GM19395 (cell line): ENCODE data around the gene NR1D2.
"Not testable (repeated sequence)": the region's sequence is repeated elsewhere in the genome, so short reads cannot be mapped to it uniquely, and the experiment has no call there.

Source experiments
- ATAC-seq: cut with Tn5 transposase; IDR thresholded peaks from one replicate; pipeline ENCODE4 v1.9.1; 2021; ENCODE audit warnings: mild to moderate bottlenecking, moderate library complexity; ENCODE audit not compliant: unreplicated experiment

NR1D2 gene

GRCh38 chr3:23944861-23945662 is at the start of gene NR1D2:
Gene NR1D2, plus strand, starts transcription at chr3:23945286. Its CDS starts 293 bp downstream, at chr3:23945579.
- ATAC-seq: peak; percentile 52

- ATAC-seq: no peak
Observed at GRCh38 chr3:23900744-23901143, 44.3 kb upstream of the NR1D2 start.

- ATAC-seq: no peak
Observed at GRCh38 chr3:23904545-23904944, 40.5 kb upstream of the NR1D2 start.

DNA sequence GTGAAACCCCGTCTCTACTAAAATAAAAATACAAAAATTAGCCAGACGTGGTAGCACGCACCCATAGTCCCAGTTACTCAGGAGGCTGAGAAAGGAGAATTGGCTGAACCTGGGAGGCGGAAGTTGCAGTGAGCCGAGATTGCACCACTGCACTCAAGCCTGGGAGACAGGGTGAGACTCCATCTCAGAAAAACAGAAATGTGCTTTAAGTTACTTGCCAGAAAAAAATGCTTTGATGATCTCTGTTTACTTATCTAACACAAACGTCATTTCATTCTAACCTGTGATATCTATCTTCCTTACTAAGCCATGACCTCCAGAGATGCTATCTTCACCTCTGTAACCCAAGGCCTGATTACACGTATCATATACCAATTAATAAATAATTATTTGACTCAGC is 35.7 kb upstream of the NR1D2 start:
- ATAC-seq: no peak

- ATAC-seq: no peak
Observed at GRCh38 chr3:23911397-23911796, 33.7 kb upstream of the NR1D2 start.

DNA sequence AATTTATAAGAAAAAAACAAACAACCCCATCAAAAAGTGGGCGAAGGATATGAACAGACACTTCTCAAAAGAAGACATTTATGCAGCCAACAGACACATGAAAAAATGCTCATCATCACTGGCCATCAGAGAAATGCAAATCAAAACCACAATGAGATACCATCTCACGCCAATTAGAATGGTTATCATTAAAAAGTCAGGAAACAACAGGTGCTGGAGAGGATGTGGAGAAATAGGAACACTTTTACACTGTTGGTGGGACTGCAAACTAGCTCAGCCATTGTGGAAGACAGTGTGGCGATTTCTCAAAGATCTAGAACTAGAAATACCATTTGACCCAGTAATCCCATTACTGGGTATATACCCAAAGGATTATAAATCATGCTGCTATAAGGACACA is 32.8 kb upstream of the NR1D2 start:
- not testable (repeated sequence) for ATAC-seq

DNA sequence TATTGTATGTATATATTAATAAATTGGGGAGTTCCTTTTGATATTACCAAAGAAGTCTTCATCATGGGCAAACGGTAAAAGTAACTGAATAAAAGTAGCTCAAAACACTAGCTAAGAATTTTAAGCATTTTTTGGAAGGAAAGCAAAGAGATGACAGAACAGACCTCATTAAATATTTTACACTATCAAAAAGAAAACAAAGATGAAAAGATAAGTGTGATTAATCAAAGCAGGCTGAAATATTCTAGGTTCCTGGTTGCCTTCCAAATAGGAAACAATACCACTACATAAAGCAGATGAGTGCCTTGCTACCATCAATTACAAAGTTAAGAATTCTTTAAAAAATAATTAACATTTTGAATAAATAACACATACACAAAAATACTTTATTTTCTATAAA is 31.9 kb upstream of the NR1D2 start:
- ATAC-seq: no peak

DNA sequence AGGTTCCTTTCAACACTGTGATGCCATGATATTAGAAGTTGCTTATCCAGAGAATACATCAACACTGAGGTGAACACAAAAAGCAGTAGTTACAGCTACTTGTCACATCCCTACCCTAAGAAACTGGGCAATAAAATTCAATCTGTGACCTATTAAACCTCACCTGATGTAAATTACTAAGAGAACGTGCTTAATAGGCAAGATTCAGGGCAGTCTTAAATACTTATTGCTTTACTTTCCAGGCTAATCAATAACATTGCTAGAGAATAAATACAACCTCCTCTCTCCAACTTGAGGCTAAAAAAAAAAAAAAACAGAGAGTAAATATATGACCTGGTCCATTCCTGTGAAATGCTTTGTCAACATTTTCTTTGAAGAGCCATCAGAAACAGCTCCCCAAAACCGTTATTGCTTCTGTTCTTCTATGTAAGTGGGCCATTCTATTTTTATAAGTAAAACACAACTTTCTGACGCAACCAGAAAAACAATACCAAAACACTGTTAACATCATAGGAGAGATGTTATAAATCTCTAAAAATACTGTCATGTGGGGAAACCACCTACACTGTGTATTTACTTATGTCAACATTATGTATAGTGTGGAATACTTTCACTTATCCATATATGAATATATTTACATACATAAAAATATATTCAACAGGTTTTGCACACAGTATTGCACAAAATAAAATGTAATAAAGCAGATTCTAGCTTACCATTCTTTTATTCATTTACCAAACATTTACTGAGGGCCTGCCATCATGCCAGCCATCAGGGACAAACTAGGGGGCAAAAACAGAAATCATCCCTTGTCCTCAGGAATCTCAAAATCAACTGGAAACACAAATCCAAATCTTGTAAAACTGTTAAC is 31.0 kb upstream of the NR1D2 start:
- no peak for ATAC-seq

- ATAC-seq: no peak
Observed at GRCh38 chr3:23915537-23916108, 29.5 kb upstream of the NR1D2 start.

DNA sequence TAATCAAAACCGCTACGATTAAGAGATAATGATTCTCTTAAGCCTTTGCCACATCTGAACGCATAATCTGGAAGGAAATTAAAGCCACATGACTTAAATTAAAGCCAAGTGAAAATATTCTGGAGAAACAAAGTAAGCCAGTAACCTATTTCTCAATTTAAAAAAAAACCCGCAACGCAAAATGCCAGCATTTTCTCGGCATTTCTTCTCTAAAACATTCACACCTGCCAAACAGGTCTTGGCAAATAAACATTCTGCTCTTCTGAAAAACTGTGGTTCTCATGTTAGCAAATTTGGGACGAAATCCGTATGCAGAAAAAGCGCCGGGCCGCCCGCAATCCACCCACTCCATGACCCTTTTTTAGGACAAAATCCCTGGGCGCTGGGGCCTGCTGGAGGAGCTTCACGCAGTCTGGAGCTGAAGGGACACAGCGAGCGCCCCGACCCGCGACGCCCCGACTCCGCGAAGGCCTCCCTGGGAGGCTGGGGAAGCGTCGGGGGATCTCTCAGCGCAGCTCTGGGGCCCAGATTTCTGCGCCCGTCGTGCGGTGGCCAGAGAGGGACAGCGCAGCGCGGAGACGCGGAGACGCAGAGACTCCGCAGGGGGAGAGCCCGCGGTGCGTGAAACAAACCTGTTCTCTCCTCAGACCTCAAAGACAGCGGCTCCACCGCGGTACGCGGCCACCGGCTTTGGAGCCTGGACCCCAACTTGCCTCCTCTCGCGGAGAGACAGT is 28.8 kb upstream of the NR1D2 start:
- ATAC-seq: peak; percentile 50

- ATAC-seq: peak; percentile 91
Observed at GRCh38 chr3:23916886-23917678, 28.0 kb upstream of the NR1D2 start, which contains the start of the genes NKIRAS1 and RPL15. Gene NKIRAS1, minus strand, starts transcription at chr3:23916990. Its CDS starts 6,086 bp downstream, at chr3:23910904. Gene RPL15, plus strand, starts transcription at chr3:23917132. Its CDS starts 728 bp downstream, at chr3:23917860.

DNA sequence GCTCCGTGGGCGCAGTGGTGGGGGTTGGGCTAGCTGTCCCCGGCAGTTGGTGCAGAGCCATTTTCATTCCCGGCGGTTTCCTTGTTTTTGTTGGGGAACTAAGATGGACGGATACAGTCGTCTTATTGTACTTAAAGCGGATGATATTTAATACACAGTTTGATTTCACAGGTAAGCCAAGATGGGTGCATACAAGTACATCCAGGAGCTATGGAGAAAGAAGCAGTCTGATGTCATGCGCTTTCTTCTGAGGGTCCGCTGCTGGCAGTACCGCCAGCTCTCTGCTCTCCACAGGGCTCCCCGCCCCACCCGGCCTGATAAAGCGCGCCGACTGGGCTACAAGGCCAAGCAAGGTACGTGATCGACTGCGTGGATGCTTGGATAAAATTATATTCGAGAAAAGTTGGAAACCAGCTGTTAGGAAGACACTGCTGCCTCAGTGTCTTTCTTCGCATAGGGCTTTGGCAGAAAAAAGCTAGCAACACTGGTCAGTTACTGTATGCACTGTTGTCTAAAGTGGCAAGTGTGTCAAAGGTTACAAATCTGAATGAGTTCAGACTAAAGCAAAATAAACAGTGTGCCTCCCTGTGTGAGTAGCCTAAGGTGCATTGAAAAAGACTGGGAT is 27.3 kb upstream of the NR1D2 start:
- ATAC-seq: not testable (repeated sequence)

GRCh38 chr3:23918331-23918730 is 26.8 kb upstream of the NR1D2 start:
- not testable (repeated sequence) for ATAC-seq

DNA sequence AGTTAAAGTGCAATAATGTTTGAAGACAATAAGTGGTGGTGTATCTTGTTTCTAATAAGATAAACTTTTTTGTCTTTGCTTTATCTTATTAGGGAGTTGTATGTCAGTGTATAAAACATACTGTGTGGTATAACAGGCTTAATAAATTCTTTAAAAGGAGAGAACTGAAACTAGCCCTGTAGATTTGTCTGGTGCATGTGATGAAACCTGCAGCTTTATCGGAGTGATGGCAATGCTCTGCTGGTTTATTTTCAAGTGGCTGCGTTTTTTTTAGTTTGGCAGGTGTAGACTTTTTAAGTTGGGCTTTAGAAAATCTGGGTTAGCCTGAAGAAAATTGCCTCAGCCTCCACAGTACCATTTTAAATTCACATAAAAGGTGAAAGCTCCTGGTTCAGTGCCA is 25.5 kb upstream of the NR1D2 start:
- no peak for ATAC-seq

DNA sequence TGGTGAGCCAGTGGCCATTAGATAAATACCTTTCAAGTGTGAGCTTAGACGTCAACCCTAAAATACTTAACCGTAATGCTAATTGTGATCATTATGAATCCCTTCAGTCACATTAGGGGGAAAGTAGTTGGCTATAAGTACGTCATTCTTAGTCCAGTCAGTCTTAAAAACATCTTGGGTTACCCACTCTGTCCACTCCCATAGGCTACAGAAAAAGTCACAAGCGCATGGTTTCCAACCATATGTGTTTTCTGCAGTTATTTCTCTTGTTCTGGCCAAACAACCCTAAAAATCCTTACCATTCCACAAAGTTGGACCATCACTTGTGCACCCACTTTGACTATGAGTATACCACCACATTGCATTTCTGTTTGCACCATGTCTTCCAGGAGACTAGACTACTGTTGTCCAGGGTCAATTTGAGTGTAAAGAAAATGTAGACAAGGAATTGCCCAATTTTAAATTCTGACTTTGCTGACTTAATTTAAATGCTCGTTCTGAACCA is 24.9 kb upstream of the NR1D2 start:
- ATAC-seq: no peak

GRCh38 chr3:23921052-23921511 is 24.0 kb upstream of the NR1D2 start:
- ATAC-seq: no peak

- ATAC-seq: no peak
Observed at GRCh38 chr3:23923786-23924185, 21.3 kb upstream of the NR1D2 start.

DNA sequence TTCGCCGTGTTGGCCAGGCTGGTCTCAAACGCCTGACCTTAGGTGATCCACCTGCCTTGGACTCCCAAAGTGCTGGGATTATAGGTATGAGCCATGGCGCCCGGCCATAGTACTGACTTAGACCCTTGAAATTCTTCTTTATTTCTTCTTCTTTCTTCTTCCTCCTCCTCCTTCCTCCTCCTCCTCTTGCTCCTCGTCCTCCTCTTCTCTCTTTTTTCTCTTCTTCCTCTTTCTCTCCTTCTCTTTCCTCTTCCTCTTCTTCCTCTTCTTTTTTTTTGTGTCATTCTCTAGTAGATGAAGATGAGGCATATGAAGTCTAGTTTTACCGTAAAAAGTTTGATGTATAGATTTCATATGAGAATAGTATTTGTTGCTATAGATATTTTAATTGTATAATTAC is 18.8 kb upstream of the NR1D2 start:
- no peak for ATAC-seq

GRCh38 chr3:23926736-23927135 is 18.4 kb upstream of the NR1D2 start:
- no peak for ATAC-seq
